Prostate gland (tissue), 2 donors: ENCODE results near the gene RGPD4. TPM values are rescaled to one million over a fixed set of nuclear protein-coding genes. Genes with fewer than 3 reads are reported as not detected.

Source experiments
- DNase-seq: peaks from one replicate; pipeline ENCODE4 v3.0.0-alpha.2; 2019; ENCODE audit warnings: low spot score
- H3K27ac ChIP-seq, 2 donors: fragments of 200-600 bp; sonication (generic); 2 replicates each; pipeline ENCODE4 v1.5.1; 2017 to 2019
- H3K27me3 ChIP-seq: fragments of 200-600 bp; sonication (generic); replicated peaks from 2 replicates; pipeline ENCODE4 v1.5.1; 2019; ENCODE audit not compliant: insufficient read depth
- H3K36me3 ChIP-seq, 2 donors: fragments of 200-600 bp; sonication (generic); 1 replicate in 1 of 2; 2 replicates in 1 of 2; pipeline versions ENCODE4 v1.5.1 to v1.8.1; 2017 to 2019
- H3K4me1 ChIP-seq: fragments of 200-600 bp; sonication (generic); replicated peaks from 2 replicates; pipeline ENCODE4 v1.5.1; 2019
- H3K4me3 ChIP-seq, 2 donors: fragments of 200-600 bp; sonication (generic); 2 replicates each; pipeline ENCODE4 v1.5.1; 2017 to 2019
- H3K9me3 ChIP-seq: fragments of 200-600 bp; sonication (generic); 2 replicates; pipeline ENCODE4 v1.5.1; 2017
- POLR2A ChIP-seq: fragments of 450-650 bp; IDR thresholded peaks from one replicate; pipeline ENCODE4 v1.6.1; 2016; ENCODE audit warnings: antibody characterized with exemption, mild to moderate bottlenecking
- POLR2AphosphoS5 ChIP-seq: sonication (generic); formaldehyde crosslinking; IDR thresholded peaks from one replicate; pipeline ENCODE4 v1.6.1; 2017; ENCODE audit warnings: antibody characterized with exemption
- WGBS: methylation state at CpG from one replicate; pipeline ENCODE4 v1.1.5; 2018; 5-methylcytosine and 5-hydroxymethylcytosine counted together
- intact Hi-C: fragments of 100-400 bp; cut with DNase I; formaldehyde crosslinking; loops from one replicate; pipeline ENCODE4 v1.14.2; 2022
- small RNA-seq, 2 donors: library from RNA; depleted of rRNA; stranded (forward); fragments of <200 nt; gene quantifications; one replicate each; pipeline ENCODE3, GENCODE V24; 2016
- total RNA-seq, 2 donors: library from RNA; depleted of rRNA; stranded (reverse); fragments of >200 nt; gene quantifications; one replicate each; pipeline ENCODE4 v1.1.0, GENCODE V29; 2016
- TF ChIP-seq, protein P1 (sequence below), 4 experiments: fragments of 200-600 bp in 2 of 4; fragments of 450-650 bp in 2 of 4; sonication (generic) in 2 of 4; IDR thresholded peaks; 1 replicate in 3 of 4; 2 replicates in 1 of 4; pipeline ENCODE4 v1.5.1; 2016 to 2019; ENCODE audit warnings: antibody characterized with exemption in 4 of 4, mild to moderate bottlenecking in 2 of 4, moderate library complexity in 2 of 4

Gene RGPD4
- total RNA-seq, 2 donors from 2014 or later: 0.17 TPM; not detected in 1

DNA sequence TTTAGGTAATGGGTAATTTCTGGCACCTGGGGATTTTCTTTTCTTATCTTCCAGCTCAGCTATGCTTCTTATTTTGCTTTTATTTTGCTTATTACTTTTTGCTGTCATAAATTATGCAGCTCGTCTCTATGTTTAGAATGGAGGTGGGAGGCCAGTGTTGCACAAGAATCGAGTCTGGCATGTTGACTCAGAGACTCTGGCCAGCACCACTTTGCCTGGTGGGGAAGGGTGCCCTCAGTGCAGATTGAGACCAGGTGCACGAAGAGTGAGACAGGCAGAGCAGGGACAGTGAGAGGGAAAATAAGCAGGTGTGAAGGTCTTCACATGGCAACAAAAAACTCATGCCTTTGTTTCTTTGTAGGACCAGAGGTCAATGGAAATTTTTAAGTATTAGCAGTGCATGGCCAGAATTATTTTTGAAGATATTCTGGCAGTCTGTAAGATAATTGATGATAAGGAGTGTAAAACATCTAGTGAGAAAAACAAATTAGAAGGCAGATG, 100.4 kb downstream of the RGPD4 start:
- TF ChIP-seq POLR2AphosphoS5: no peak
- TF ChIP-seq, protein P1, sequence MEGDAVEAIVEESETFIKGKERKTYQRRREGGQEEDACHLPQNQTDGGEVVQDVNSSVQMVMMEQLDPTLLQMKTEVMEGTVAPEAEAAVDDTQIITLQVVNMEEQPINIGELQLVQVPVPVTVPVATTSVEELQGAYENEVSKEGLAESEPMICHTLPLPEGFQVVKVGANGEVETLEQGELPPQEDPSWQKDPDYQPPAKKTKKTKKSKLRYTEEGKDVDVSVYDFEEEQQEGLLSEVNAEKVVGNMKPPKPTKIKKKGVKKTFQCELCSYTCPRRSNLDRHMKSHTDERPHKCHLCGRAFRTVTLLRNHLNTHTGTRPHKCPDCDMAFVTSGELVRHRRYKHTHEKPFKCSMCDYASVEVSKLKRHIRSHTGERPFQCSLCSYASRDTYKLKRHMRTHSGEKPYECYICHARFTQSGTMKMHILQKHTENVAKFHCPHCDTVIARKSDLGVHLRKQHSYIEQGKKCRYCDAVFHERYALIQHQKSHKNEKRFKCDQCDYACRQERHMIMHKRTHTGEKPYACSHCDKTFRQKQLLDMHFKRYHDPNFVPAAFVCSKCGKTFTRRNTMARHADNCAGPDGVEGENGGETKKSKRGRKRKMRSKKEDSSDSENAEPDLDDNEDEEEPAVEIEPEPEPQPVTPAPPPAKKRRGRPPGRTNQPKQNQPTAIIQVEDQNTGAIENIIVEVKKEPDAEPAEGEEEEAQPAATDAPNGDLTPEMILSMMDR (IDR thresholded peaks at IDR 0.05): no peak
- TF ChIP-seq POLR2A: no peak
- WGBS: 44% methylated on average over 3 of the region's 3 CpGs
- intact Hi-C loops: no loop called here

DNA sequence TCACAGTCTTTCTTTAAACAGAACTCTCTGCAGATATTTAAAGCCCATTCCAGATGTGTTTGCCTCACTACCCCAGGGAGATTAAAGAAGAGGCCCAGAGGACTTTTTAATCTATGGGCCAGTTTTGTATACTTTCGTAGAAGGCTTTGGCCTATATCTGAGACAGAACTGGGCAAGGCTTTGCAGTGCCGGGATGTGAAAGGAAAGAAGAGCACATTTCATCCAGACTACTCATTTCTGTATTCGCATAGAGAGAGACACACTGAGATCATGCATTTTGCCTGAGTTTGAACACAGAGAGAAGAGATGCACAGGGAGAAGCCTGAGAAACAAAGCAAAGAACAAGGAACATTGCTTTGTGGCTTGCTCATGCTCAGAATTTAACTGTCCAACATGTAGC, 104.7 kb downstream of the RGPD4 start:
- no peak overlapping the region for H3K27ac ChIP-seq
- H3K27me3 ChIP-seq: no peaks in the 10 kb centered on the region
- WGBS: 91% methylated on average over 3 of the region's 3 CpGs
- DNase-seq: no peak
- H3K36me3 ChIP-seq: no peaks in the 10 kb centered on the region
- no peaks in the 10 kb centered on the region for H3K9me3 ChIP-seq
- no peaks in the 10 kb centered on the region for H3K4me1 ChIP-seq
- intact Hi-C loops: loop anchor here (5.0 kb wide), 1 partner anchor 1294 kb away; no protein-coding TSS in a partner anchor
- no peak overlapping the region for H3K4me3 ChIP-seq
- TF ChIP-seq POLR2A: no peak

More for the DNA sequence above, 100.4 kb downstream of the RGPD4 start:
- Histone ChIP-seq H3K9me3 (no peaks in the 10 kb centered on the region), H3K4me1 (no peaks in the 10 kb centered on the region), H3K36me3 (no peaks in the 10 kb centered on the region), H3K27me3 (no peaks in the 10 kb centered on the region), H3K4me3 (no peak overlapping the region), H3K27ac (no peak overlapping the region)
- DNase-seq: no peak

DNA sequence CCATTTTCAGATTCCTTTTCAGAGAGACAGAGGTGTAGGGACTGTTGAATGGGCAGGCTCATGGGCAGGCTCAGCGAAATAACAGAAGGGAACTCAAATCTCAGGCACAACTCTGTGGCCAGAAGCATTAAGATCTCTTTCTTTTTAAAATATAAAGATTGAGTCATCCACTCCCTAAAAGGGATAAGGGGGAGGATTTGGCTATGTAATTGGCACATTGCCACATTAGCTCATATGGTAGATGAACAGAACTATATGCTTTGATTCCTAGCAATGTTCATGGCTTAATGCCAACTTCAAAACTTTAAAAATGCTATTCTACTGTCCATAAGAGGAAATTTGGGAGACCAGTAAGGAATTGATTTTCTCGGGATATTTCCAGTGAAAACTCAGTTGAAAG, 105.8 kb downstream of the RGPD4 start:
- no peaks in the 10 kb centered on the region for H3K27me3 ChIP-seq
- no peak for DNase-seq
- no peaks in the 10 kb centered on the region for H3K36me3 ChIP-seq
- intact Hi-C loops: loop anchor here (5.0 kb wide), 1 partner anchor 1295 kb away; no protein-coding TSS in a partner anchor
- H3K27ac ChIP-seq: no peak overlapping the region
- 77% methylated on average over 2 of the region's 2 CpGs for WGBS
- no peak for TF ChIP-seq POLR2A
- TF ChIP-seq, protein P1 (IDR thresholded peaks at IDR 0.05): no peak
- no peak for TF ChIP-seq POLR2AphosphoS5
- no peaks in the 10 kb centered on the region for H3K4me1 ChIP-seq
- H3K4me3 ChIP-seq: no peak overlapping the region
- no peaks in the 10 kb centered on the region for H3K9me3 ChIP-seq

DNA sequence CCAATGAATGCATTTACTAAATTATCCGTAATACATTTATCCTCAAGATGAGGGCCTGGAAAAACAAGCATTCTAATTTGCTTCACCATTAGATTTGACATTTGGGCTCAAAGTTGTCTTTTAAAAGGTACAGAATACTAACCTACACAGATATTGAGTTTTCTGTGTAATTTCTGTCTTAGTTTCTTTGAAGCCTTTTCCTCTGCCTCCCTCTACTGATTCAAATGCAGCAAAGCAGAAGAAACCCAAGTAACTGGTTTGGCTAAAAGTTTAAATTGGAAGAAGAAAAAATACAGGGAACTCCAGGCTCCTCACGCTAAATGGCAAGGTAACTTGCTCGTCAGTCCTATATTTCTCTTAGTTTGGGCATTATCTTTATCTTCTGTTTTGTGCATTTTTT, 106.3 kb downstream of the RGPD4 start:
- no peaks in the 10 kb centered on the region for H3K36me3 ChIP-seq
- H3K27ac ChIP-seq: no peak overlapping the region
- H3K27me3 ChIP-seq: no peaks in the 10 kb centered on the region
- intact Hi-C loops: loop anchor here (5.0 kb wide), 1 partner anchor 1296 kb away; no protein-coding TSS in a partner anchor
- H3K4me1 ChIP-seq: no peaks in the 10 kb centered on the region
- no peak for DNase-seq
- H3K9me3 ChIP-seq: no peaks in the 10 kb centered on the region
- no peak overlapping the region for H3K4me3 ChIP-seq
- WGBS: 33% methylated on average over 3 of the region's 3 CpGs
- TF ChIP-seq POLR2A: no peak
- TF ChIP-seq, protein P1 (IDR thresholded peaks at IDR 0.05): peak in 1 of 4 experiments; percentile 33
- TF ChIP-seq POLR2AphosphoS5: no peak

DNA sequence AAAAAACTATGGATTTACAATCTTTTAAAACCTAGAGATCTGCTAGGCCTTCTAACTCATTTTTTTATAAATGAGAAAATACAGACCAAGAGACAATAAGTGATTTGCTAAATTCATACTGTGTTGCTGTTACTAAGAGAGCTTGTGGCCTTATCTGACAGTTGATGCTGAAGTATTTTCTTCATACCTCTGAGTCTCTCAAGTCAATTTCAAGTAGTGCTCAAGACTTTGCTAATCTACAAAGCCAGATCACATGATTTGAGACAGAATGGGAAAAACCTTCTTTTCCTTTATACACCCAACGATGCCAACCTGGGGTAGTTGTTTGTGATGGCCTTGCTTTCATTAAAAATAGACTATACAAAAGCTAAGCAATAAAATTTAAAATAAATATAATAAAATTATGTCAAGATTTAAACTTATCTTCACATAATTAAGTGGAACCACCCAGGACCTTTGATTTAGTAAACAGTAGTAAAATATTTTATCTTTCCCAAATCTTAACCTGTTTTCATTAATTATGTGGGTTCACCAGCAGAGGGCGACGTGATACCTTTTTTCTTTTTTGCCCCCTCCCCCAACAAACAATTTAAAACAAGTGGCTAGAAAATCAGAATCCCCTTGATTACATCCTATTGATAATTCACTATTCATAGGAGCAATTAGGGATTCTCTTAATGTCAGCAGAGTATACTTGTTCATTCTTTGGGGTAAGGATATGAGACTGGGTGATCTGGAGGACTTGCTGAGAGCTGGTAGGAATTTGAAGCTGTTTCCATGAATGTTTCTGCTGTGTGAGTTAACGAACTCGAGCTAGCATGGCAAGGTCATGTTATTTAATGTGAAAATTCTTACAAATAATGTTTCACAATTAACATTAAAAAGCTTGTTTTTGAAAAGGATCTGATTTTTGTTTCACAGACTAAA, 110.0 kb downstream of the RGPD4 start:
- Histone ChIP-seq H3K27ac (no peak overlapping the region), H3K4me1 (no peaks in the 10 kb centered on the region), H3K36me3 (no peaks in the 10 kb centered on the region), H3K27me3 (no peaks in the 10 kb centered on the region), H3K9me3 (no peaks in the 10 kb centered on the region), H3K4me3 (no peak overlapping the region)
- intact Hi-C loops: no loop called here
- 38% methylated on average over 5 of the region's 5 CpGs for WGBS
- TF ChIP-seq, protein P1 (IDR thresholded peaks at IDR 0.05): peak in 3 of 4 experiments; percentile 29 to 54 (median 51)
- no peak for TF ChIP-seq POLR2AphosphoS5
- DNase-seq: no peak

Small RNAs within 50 kb of the gene (small RNA-seq; reads per million reads assigned to genes)
- gene AC009963.1: 0 reads per million in 2 donors
- gene AC009963.2: 0 reads per million in 2 donors

Other genes starting within 250 kb of the RGPD4 start
- under 1 TPM in 1 of 2 donors, not detected in 1; 0.17 TPM for gene SLC5A7, start 159.6 kb downstream of the RGPD4 start, total RNA-seq